Loucy (cell line): ENCODE data around the gene KRTAP3-1.

Experiments used
- H2AFZ ChIP-seq: fragments of 200-600 bp; sonication (generic); 2 replicates; pipeline ENCODE4 v1.6.0; 2016; ENCODE audit warnings: antibody characterized with exemption, mild to moderate bottlenecking, low read length, moderate library complexity
- H3F3A ChIP-seq: fragments of 200-600 bp; 2 replicates; pipeline ENCODE4 v1.6.0; 2016; ENCODE audit warnings: antibody characterized with exemption, low read depth, mild to moderate bottlenecking
- H3K27me3 ChIP-seq: fragments of 200-600 bp; sonication (generic); 2 replicates; pipeline ENCODE4 v1.6.1; 2014; ENCODE audit warnings: low read length, mild to moderate bottlenecking; ENCODE audit not compliant: insufficient read depth, poor library complexity, severe bottlenecking
- H3K36me3 ChIP-seq: fragments of 200-600 bp; sonication (generic); 2 replicates; pipeline ENCODE4 v1.6.1; 2016; ENCODE audit warnings: low read length; ENCODE audit not compliant: insufficient read depth
- H3K4me1 ChIP-seq: fragments of 200-600 bp; sonication (generic); 2 replicates; pipeline ENCODE4 v1.5.1; 2014; ENCODE audit warnings: low read length, mild to moderate bottlenecking; ENCODE audit not compliant: insufficient read depth, poor library complexity, severe bottlenecking
- H3K4me2 ChIP-seq: fragments of 200-600 bp; sonication (generic); 2 replicates; pipeline ENCODE4 v1.6.0; 2014; ENCODE audit warnings: antibody characterized with exemption, low read length, low read depth, mild to moderate bottlenecking; ENCODE audit not compliant: poor library complexity, severe bottlenecking
- H3K4me3 ChIP-seq: fragments of 200-600 bp; sonication (generic); 2 replicates; pipeline ENCODE4 v1.5.1; 2014; ENCODE audit warnings: low read length, mild to moderate bottlenecking, mixed read lengths; ENCODE audit not compliant: poor library complexity, severe bottlenecking
- H3K79me2 ChIP-seq: fragments of 200-600 bp; sonication (generic); 2 replicates; pipeline ENCODE4 v1.6.1; 2014; ENCODE audit warnings: low read length; ENCODE audit not compliant: insufficient read depth
- H3K9ac ChIP-seq: fragments of 200-600 bp; sonication (generic); 2 replicates; pipeline ENCODE4 v1.6.0; 2014; ENCODE audit warnings: mild to moderate bottlenecking, low read depth, low read length, moderate library complexity; ENCODE audit not compliant: poor library complexity, severe bottlenecking
- H3K9me2 ChIP-seq: fragments of 200-600 bp; sonication (generic); replicated peaks from 2 replicates; pipeline ENCODE4 v1.6.1; 2016; ENCODE audit warnings: low read depth, low read length, mixed read lengths
- H3K9me3 ChIP-seq: fragments of 200-600 bp; sonication (generic); 2 replicates; pipeline ENCODE4 v1.6.1; 2014; ENCODE audit warnings: mild to moderate bottlenecking, antibody characterized with exemption, low read length, low read depth; ENCODE audit not compliant: insufficient read depth
- H4K20me1 ChIP-seq: fragments of 200-600 bp; sonication (generic); 2 replicates; pipeline ENCODE4 v1.6.0; 2014; ENCODE audit warnings: antibody characterized with exemption, low read length, mild to moderate bottlenecking; ENCODE audit not compliant: insufficient read depth, poor library complexity, severe bottlenecking
- CTCF ChIP-seq: fragments of 200-600 bp; sonication (generic); conservative IDR thresholded peaks from 2 replicates; pipeline ENCODE4 v1.5.1; 2014; ENCODE audit warnings: mild to moderate bottlenecking, antibody characterized with exemption, low read length
- EZH2phosphoT487 ChIP-seq: fragments of 200-600 bp; IDR thresholded peaks from 2 replicates; pipeline ENCODE4 v1.6.1; 2018; ENCODE audit warnings: antibody characterized with exemption, mild to moderate bottlenecking, moderate library complexity, borderline replicate concordance

KRTAP3-1 gene

DNA sequence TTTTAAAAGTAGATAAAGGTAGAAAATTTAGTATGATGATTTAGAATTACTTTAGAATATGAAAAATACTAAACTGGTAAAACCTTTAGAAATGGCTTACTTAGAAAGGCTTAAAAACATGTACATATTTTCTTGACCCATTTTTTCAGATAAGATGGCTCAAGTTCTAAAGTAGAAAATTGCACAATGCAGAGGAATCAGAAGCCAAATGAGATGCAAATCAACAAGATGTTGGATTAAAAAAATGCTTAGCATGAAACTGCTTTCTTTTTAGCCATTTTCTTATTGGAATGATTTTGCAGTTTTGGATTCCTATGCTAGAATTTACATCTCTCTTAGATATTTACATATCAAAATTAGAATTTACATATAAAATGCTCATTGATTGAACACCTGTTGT lies 1.5 kb upstream of the KRTAP3-1 start:
- H3K9me2 ChIP-seq = no peaks in the 10 kb centered on the region
- no peaks in the 10 kb centered on the region for H3K27me3 ChIP-seq
- TF ChIP-seq EZH2phosphoT487 = no peak
- TF ChIP-seq CTCF = no peak
- no peaks in the 10 kb centered on the region for H3F3A ChIP-seq
- no peaks in the 10 kb centered on the region for H4K20me1 ChIP-seq
- no peak overlapping the region for H3K4me2 ChIP-seq
- no peak overlapping the region for H3K9ac ChIP-seq
- no peak overlapping the region for H2AFZ ChIP-seq
- no peaks in the 10 kb centered on the region for H3K36me3 ChIP-seq
- H3K4me3 ChIP-seq = no peak overlapping the region
- no peaks in the 10 kb centered on the region for H3K79me2 ChIP-seq
- no peaks in the 10 kb centered on the region for H3K9me3 ChIP-seq
- no peaks in the 10 kb centered on the region for H3K4me1 ChIP-seq

- no peaks in the 10 kb centered on the region for H3K79me2 ChIP-seq
- no peak overlapping the region for H3K4me3 ChIP-seq
- H2AFZ ChIP-seq = no peak overlapping the region
- TF ChIP-seq EZH2phosphoT487 = no peak
- no peak for TF ChIP-seq CTCF
- no peaks in the 10 kb centered on the region for H3F3A ChIP-seq
- no peak overlapping the region for H3K4me2 ChIP-seq
- H4K20me1 ChIP-seq = no peaks in the 10 kb centered on the region
- no peaks in the 10 kb centered on the region for H3K9me3 ChIP-seq
- H3K27me3 ChIP-seq = no peaks in the 10 kb centered on the region
- H3K4me1 ChIP-seq = no peaks in the 10 kb centered on the region
- no peak overlapping the region for H3K9ac ChIP-seq
- no peaks in the 10 kb centered on the region for H3K9me2 ChIP-seq
- no peaks in the 10 kb centered on the region for H3K36me3 ChIP-seq
These were observed 1.0 kb upstream of the KRTAP3-1 start for GRCh38 chr17:41009936-41010335.

GRCh38 chr17:41009301-41009760 lies 403 bp upstream of the KRTAP3-1 start:
- Histone ChIP-seq H3K79me2 (no peaks in the 10 kb centered on the region), H3K9me2 (no peaks in the 10 kb centered on the region), H3K4me3 (no peak overlapping the region), H3K9ac (no peak overlapping the region), H2AFZ (no peak overlapping the region), H4K20me1 (no peaks in the 10 kb centered on the region), H3F3A (no peaks in the 10 kb centered on the region), H3K9me3 (no peaks in the 10 kb centered on the region), H3K4me2 (no peak overlapping the region), H3K4me1 (no peaks in the 10 kb centered on the region), H3K27me3 (no peaks in the 10 kb centered on the region), H3K36me3 (no peaks in the 10 kb centered on the region)
- TF ChIP-seq EZH2phosphoT487 (no peak), CTCF (no peak)
